Keratinocyte (primary cell): ENCODE data around the gene PTP4A2.

Experiments used
- CTCF ChIP-seq, 3 experiments: IDR thresholded peaks in 1 of 3; conservative IDR thresholded peaks in 1 of 3; optimal IDR thresholded peaks in 1 of 3; 2 replicates in 2 of 3; 3 replicates in 1 of 3; pipeline versions ENCODE3 to v1.5.1; 2011; ENCODE audit warnings: low read length in 3 of 3, mild to moderate bottlenecking in 3 of 3, moderate library complexity in 2 of 3, control low read depth in 1 of 3, inconsistent platforms in 1 of 3; ENCODE audit not compliant: insufficient read depth in 2 of 3; ENCODE audit errors: extremely low read depth in 1 of 3
- EZH2 ChIP-seq: IDR thresholded peaks from one replicate; pipeline ENCODE4 v1.6.1; 2012; ENCODE audit warnings: inconsistent platforms, mild to moderate bottlenecking, low read length, moderate library complexity

GRCh38 chr1:31915438-31915837, 22.7 kb downstream of the PTP4A2 start:
- TF ChIP-seq CTCF (optimal IDR thresholded peaks at IDR 0.05 in 1 of 3, IDR thresholded peaks at IDR 0.05 in 1 of 3, conservative IDR thresholded peaks at IDR 0.05 in 1 of 3; ENCODE audit: extremely low read depth in 1 of 3, insufficient read depth in 2 of 3, low read length in 3 of 3) (no peak), EZH2 (no peak)
